HG02981 (cell line): ENCODE measurements around the gene CLEC4G.

ENCODE experiments used
- ATAC-seq: cut with Tn5 transposase; IDR thresholded peaks from one replicate; pipeline ENCODE4 v1.9.1; 2021; ENCODE audit warnings: mild to moderate bottlenecking, moderate library complexity; ENCODE audit not compliant: unreplicated experiment

CLEC4G gene

DNA sequence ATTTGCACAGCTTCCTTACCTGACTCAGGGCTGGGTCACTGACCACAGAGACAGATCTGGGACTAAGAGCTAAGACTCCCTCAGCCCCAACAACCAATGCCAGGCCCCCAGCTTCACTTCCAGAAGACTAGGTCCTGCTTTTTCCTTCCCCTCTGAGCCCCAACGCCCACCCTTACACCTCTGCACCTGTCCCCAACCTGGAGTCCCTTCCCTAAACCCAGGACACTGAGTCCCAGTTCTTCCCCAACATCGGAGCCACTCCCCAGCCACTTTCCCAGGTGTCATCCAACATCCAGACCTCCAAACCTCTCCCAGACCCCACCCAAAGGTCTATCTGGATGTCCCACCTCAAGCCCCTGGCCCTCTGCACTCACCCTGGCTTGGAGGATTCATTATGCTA lies 32.9 kb downstream of the CLEC4G start:
- ATAC-seq = no peak

GRCh38 chr19:7698583-7698982 lies 33.3 kb downstream of the CLEC4G start:
- ATAC-seq = no peak

DNA sequence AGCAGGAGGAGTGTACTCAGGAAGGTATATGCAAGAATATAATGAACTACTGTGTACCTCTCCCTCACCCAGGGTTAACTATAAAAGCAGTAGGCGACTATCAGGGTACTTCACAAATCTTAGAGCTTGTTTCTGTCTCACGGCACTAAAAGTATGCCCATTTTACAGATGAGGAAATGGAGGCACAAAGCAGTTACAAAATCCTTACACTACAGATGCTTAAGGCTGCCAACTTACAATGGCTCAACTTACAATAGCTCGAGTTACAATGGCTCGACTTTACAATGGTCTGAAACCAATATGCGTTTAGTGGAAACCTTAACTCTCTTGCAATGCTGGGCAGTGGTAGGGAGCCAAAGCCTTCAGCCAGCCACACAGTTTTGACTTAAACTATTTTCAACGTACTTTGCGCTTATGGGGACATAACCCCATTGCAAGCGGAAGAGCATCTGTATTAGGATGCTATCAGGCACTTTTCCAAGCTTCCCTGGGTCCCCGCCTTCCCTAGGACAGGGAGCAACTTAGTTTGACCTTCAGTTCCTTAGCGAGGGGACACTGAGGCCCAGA lies 34.1 kb downstream of the CLEC4G start:
- no peak for ATAC-seq

DNA sequence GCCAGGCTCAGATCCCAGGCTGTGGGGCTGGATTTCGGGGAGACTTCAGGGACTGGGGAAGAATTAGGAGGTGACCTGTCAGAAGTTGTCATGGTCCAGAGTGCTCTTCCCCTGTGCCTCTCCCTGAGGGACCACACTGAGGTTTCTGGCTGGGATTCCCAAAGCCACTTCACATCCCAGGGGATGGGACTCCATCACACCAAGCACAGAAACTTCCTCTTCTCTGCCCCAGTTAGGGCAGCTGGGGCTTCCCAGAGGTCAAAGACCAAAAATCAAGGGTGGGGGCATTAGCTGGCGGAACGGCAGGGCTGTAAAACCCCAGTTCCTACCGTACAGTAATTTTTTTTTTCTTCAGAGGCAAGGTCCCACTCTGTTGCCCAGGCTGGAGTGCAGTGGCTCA lies 37.4 kb downstream of the CLEC4G start:
- ATAC-seq = no peak

GRCh38 chr19:7692417-7693088 lies 39.4 kb downstream of the CLEC4G start:
- ATAC-seq = no peak

GRCh38 chr19:7691497-7691896 lies 40.4 kb downstream of the CLEC4G start:
- no peak for ATAC-seq

GRCh38 chr19:7690779-7691258 lies 41.1 kb downstream of the CLEC4G start:
- ATAC-seq = no peak

DNA sequence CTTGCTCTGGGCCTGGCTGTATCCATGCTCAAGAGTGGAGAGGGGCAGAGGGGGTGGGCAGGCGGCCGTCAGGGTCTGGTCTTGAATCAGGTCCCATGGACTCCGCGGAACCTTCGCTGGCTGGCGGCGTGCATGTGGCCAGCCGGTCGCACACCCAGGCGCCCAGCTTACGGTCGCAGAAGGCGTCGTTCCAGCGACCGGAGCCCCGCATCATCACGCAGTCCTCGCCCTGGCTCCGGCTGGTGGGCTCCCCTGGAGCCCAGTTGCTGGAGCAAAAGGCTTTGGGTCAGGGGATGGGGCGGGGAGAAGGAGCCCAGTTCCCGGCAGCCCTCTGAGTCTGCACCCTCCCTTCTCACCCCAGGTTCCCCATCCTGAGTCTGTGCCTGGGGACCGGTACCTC lies 42.7 kb downstream of the CLEC4G start:
- ATAC-seq = no peak

- ATAC-seq = no peak
Measured at GRCh38 chr19:7687177-7687576, 44.7 kb downstream of the CLEC4G start.

DNA sequence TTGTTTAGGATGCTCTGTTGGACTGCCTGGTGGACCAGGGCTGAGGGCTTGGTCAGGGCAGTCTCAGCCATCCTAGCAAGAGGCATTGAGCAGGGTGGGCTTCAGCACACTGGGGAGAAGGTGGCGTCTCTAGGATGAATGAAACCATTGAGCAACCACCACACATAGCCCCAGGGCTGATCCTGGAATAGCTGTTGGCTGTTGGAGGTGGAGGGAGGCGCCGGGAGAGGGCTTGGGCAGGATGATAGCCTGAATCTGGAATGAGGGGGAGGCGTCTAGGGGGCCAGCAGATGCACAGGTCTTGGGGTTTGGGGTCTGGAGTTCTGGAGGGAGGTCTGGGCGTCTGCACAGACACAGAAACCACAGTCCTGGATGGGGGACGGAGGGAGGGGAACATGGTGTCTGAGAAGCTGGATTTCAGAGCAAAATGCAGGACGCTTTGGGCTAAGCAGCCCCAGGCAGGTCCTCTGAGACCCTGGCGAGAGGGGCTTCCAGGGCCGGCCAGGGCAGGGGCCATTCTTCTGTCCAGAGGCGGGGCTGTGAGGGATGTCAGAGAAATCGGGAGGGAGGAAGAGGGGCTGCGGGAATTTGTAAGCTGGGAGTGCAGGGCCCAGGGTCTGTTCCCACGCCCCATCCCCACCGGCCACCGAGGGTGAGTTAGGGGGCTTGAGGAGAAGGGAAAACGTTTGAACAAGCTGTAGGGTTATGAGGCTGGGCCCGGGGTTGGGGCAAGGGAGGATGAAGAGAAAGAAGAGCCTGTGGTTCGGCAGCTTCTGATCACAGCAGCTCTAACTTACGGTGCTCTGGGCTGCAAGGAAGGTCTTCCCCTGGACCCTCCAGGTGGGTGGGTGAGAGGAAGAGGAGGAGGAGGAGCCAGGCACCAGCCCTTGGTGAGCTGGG lies 46.1 kb downstream of the CLEC4G start:
- no peak for ATAC-seq

DNA sequence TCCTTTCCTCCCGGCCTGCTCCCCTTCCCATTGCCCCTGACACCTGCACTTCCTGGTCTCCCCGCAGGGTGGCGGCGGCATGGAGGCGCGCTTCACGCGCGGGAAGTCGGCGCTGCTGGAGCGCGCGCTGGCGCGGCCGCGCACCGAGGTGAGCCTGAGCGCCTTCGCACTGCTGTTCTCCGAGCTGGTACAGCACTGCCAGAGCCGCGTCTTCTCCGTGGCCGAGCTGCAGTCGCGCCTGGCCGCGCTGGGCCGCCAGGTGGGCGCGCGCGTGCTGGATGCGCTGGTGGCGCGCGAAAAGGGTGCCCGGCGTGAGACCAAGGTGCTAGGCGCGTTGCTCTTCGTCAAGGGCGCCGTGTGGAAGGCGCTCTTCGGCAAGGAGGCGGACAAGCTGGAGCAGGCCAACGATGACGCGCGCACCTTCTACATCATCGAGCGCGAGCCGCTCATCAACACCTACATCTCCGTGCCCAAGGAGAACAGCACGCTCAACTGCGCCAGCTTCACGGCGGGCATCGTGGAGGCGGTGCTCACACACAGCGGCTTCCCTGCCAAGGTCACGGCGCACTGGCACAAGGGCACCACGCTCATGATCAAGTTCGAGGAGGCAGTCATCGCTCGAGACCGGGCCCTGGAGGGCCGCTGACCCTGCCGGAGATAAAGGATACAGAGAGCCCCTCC lies 49.6 kb downstream of the CLEC4G start:
- ATAC-seq = no peak

DNA sequence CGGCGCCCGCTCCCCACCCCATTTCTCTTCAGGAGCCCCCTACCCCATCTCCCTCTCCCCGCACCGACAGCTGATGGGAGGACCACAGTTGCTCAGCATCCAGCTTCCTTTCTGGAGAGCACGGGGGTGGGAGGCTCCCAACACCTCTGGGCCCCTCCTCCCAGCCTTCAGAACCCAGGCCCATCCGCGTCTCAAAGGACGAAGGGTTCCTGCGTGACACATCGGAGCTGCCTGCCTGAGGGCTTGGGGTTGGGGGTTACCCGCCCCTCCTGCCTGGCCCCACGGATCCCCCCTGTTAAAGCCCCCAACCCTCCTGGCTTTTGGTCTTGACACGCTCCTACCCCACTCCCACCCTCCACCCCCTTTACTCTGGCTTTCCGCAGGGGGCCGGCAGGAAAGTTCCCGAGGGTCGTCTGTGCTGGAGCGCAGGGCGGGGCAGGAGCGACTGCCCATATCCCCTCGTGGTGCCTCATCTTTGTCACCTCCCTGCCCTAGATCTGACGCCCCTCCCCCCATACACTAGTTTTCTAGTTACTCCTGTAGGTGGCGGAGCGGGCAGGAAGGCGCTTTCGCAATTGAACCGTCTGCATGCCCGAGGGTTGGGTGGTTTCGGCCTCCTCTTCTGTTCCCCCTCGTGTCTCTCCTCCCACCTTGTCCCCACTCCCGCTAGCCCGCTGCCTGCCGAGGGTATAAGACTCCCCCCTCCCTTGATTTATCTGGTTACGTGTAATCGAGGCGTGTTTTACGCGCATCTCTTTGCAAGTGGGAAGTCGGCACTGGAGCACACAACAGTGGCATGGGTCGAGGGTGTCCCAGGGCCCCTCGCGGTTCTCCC lies 50.4 kb downstream of the CLEC4G start:
- no peak for ATAC-seq

GRCh38 chr19:7680606-7681339 lies 51.1 kb downstream of the CLEC4G start, which contains the start of gene TRAPPC5:
TSS of gene TRAPPC5 (plus strand) at chr19:7680833. CDS start at chr19:7682254, 1,421 bp downstream.
- ATAC-seq = no peak

DNA sequence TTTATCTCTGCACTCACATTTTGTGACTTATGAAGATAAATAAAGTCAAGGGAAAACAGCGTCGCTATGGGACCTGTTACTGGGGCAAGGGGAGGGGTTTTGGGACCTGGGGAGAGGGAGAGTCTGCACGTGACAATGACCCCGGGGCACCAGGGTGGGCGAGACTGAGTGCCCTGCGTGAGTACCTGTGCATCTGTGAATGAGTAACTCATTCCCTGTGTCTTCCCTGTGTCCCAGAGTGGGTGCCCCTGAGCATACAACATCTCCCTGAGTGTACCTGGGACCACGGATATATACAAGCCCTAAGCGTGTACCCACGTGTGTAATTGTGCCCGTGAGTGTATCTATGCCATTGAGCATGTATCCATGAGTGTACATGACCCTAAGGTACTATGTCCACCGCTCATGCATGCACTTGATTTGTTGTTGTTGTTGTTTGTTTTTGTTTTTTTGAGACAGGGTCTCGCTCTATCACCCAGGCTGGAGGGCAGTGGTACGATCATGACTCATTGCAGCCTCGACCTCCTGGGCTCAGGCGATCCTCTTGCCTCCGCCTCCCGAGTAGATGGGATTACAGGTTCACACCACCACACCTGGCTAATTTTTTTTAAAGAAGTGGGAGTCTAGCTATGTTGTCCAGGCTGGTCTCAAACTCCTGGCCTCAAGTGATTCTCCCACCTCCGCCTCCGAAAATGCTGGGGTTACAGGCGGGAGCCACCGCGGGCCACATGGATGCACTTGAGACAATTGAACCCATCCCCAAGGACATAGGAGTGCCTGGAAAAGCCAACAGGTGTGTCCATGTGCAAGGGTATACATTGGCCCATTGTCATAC lies 51.9 kb downstream of the CLEC4G start:
- ATAC-seq = no peak

DNA sequence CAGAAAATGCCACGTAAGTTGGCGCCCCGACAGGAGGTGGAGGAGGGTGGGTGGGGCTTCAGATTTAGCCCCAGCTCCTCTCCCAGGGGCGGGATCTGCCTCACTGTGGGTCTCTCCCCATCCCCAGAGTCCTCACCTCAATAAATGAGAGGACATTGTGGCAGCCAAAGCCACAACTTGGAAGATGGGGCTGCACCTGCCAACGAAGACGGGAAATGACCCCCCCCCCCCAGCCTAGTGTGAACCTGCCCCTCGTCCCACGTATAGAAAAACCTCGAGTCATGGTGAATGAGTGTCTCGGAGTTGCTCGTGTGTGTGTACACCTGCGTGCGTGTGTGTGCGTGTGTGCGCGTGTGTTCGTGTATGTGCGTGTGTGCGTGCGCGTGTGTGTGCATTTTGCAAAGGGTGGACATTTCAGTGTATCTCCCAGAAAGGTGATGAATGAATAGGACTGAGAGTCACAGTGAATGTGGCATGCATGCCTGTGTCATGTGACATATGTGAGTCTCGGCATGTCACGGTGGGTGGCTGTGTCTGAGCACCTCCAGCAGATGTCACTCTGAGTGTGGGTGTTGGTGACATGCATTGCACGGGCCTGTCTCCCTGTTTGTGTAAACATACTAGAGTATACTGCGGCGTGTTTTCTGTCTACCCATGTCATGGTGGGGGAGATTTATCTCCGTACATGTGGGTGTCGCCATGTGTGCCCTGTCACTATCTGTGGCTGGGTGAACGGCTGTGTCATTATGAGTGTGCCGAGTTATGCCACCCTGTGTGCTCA lies 52.7 kb downstream of the CLEC4G start:
- ATAC-seq = no peak
